GM18498 (cell line): ENCODE results near the gene TMIGD1.
"Not testable (repeated sequence)": the region's sequence is repeated elsewhere in the genome, so short reads cannot be mapped to it uniquely, and the experiment has no call there.

Experiments used
- ATAC-seq: cut with Tn5 transposase; IDR thresholded peaks from one replicate; pipeline ENCODE4 v1.9.1; 2021; ENCODE audit warnings: mild to moderate bottlenecking, moderate library complexity; ENCODE audit not compliant: unreplicated experiment

Gene TMIGD1

GRCh38 chr17:30358055-30358760, 24.4 kb upstream of the TMIGD1 start:
- ATAC-seq, result no peak

DNA sequence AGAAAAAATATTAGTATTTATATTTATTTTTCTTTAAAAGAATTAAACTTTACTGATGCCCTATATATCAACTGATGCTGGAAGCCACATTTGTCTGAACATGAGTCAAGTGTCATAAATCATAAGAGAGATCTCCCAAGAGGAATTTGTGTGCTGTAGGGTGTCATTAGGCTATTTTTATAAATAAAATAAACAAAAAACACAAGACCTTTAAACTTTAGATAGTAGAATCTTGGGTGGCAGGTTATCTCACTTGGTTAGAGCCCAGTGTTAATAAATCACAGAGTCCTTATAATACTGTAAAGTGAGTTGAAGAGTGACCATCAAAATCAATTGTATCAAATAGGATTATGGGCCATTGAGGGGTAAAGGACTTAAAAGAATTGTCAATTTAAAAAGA, 23.6 kb upstream of the TMIGD1 start:
- no peak for ATAC-seq

- no peak for ATAC-seq
Observed at GRCh38 chr17:30354701-30355100, 20.8 kb upstream of the TMIGD1 start.

- no peak for ATAC-seq
Observed at GRCh38 chr17:30352240-30352814, 18.5 kb upstream of the TMIGD1 start.

GRCh38 chr17:30351735-30352134, 17.9 kb upstream of the TMIGD1 start:
- no peak for ATAC-seq

- not testable (repeated sequence) for ATAC-seq
Observed at GRCh38 chr17:30351263-30351662, 17.4 kb upstream of the TMIGD1 start.

DNA sequence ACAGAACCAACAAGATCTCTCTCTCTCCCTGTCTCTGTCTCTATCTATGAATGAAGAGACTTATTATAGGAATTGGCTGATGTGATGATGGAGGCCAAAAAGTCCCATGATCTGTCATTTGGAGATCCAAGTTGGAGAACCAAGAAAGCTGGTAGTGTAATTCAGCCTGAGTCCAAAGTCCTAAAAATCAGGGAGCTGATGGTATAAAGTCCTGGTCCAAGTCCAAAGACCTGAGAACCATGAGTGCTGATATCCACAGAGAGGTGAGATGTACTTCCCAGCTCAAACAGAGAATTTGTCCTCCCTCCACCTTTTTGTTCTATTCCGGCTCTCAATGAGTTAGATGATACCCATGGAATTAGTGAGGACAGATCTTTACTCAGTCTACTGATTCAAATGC, 15.4 kb upstream of the TMIGD1 start:
- no peak for ATAC-seq

DNA sequence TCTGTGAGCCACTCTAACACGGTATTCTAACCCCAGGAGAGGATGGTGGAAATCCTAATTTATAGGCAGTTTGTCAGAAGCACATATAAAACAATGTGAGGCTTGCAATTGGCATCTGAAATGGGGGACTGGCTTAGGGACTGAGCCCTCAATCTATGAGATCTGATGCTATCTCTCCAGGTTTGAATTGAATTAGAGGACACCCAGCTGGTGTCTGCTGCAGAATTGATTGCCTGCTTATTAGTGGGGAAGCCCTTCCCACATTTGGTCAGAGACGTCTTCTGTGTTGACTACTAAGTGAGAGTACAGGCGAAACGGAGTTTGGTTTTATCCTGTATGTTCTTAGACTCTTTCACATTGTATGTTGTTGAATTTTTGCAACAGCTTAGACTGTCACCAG, 13.6 kb upstream of the TMIGD1 start:
- no peak for ATAC-seq

GRCh38 chr17:30346221-30346795, 12.5 kb upstream of the TMIGD1 start:
- ATAC-seq, result no peak

DNA sequence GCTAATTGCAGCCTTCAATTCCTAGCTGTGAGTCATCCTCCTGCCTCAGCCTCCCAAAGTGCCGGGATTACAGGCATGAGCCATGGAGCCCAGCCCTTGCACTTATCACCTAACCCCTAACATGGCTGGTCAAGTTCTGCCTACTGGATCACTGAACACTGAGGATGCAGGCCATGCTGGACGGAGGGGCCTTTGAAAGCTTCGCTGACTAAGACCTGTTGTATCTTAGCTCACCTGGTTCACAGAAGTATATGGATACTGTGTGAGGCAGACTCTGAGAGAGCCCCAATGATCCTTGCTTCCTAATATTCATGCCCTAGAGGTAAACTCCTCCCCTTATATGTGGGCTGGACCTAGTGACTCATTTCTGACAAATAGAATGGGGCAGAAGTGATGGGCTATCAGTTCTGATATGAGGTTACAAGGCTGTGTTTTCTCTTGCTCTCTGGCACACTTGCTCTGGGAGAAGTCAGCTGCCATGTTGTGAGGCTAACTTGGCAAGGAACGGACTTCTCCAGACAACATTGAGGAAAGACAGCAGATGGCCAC, 11.7 kb upstream of the TMIGD1 start:
- ATAC-seq, result no peak

DNA sequence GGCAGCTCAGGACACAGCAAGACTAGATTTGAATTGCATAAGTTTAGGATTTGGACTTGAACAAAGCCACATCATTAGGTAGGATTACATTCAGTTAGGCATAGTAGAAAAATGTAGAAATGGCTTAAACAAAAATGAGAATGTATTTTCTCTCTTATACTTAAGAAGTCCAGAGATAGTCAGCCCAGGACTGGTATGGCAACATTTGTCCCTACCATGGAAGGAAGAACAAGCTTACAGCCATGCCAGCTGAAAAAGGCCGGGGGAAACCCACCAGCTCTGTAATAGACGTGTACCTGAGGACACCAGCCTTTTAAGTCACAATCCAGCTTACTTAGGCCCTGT, 11.2 kb upstream of the TMIGD1 start:
- ATAC-seq, result no peak

DNA sequence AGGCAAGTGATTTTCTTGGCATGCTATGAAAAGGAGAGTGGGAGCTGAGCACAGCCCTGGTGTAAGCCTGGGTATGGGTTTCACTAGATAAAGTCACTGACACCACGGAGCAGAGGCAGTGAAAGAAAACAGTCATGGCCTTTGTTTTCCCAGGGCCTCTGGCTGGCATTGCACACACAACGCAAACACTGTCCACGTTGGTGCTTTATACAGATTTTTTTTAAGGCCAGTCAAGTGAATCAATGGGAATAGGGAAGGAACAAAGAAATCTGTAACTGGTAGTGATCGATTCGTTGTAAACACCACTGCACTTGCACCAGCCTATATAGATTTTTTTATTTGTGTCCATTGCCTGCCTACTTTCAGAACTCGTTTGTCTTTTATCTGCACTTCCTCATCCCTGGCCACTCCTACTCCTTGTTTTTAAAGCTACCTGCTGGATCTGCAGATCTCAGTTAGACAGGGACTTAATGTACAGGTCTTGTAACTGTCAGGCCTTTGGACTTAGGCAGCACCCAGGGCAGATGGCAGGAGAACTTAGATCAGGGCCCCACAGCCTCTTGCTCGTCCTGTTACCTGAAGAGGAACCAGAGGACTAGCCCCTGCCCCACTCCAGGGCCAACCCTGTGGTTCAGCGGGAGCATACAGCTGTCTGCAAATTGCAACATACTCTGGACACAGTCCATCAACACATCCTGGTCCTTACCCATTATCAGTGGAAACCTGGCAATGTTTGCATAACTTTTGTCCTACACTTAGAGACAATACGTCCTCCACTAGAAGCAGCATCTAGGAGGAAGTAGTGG, 10.6 kb upstream of the TMIGD1 start:
- no peak for ATAC-seq

- ATAC-seq, result no peak
Observed at GRCh38 chr17:30343796-30344195, 9.9 kb upstream of the TMIGD1 start.

- ATAC-seq, result not testable (repeated sequence)
Observed at GRCh38 chr17:30343244-30343643, 9.4 kb upstream of the TMIGD1 start.

DNA sequence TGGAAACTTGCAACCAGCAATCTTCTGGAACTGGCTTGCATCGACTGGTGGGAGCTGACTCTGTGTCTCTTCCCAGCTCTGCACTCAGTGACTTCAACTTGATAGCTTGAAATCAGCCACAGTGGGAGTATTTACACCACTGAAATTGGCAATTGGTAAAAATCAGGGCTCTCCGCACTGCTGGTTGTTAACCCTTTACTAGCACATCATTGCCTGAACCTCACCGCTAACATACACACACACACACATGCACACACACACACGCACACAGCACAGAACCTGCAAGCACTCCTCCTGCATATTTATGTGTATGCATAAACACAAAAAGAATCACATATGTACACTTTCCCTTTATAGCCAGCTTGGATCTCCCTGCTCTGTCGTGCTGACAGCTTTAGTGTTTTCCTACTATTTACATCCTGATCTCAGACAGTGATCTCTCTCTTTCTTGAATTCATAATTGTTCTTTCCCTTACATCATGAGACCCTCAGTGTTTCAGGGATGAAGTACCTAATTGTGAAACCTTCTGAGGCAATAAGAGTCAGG, 7.9 kb upstream of the TMIGD1 start:
- no peak for ATAC-seq

DNA sequence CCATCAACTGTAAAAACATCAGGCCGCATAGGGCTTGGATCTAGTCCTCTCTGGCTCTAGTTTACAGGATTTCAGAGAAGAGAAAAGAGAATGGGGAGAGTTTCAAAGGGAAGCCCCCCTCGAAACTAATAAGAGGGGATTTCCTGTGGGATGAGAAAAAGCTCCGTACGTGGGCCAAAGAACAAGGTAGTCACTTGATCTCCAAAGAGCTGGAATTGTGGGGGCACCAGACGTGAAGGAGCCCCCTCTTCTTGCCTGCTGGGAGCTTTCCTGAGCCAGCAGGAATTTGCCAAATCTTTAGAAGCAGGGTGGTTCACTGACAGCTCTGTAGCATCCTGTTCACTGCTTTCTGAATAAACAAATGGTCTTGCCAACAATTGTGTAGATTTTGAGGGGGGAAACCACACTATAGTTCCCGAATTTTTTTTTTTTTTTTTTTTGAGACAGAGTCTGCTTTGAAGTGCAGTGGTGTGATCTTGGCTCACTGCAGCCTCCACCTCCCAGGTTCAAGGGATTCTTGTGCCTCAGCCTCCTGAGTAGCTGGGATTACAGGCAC, 7.0 kb upstream of the TMIGD1 start:
- ATAC-seq, result no peak

DNA sequence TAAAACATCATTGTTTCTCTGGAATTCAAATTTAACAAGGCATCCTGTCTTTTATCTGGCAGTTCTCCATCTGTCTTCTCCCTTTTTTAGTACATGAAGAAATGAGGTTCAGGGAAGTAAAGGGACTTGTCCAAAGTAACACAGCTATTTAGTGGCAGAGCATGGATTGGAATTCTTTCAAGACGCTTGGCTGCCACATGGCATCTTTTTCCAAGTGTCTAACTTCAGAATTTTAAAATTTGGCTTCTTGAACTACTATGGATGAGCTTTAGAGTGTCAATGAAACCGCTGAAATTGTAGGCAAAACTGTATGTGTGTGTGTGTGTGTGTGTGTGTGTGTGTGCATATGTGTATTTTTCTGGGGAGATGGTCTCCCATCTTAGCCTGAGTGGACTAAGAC, 5.2 kb upstream of the TMIGD1 start:
- no peak for ATAC-seq

- ATAC-seq, result no peak
Observed at GRCh38 chr17:30337393-30337999, 3.6 kb upstream of the TMIGD1 start.

DNA sequence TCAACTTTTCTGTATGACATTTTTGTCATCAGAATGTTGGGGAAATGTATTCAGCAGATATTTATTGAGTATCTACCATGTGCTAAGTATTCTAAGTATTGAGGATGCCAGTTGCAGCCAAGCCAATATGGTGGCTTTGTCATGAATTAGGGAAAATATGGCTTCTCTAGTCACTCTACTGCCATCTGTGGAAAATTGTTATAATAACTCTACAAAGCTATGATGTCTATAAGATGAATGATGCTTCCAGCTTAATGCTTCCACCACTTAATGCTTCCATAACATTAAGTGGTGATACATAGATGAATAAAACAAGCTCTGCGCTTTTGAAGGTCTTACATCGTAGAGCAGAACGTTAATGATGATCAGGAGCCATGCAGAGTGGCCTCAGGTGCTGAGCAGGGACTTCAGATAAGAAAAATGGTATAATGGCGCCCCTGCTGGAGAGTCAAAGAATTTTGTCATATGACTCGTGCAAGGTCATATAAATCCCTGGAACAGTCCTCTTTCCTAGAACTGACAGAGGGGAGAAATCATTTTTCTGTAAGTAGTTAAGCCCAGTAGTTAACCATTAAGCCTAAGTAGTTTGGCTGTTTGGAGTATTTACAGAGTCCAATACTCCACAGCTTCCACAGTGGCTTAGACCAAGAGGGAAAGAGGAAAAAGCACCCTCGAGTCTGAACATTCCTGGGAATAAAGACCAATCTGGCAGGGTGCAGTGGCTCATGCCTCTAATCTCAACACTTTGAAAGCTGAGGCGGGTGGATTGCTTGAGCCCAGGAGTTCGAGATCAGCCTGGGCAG, 2.7 kb upstream of the TMIGD1 start:
- ATAC-seq, result no peak

- no peak for ATAC-seq
Observed at GRCh38 chr17:30334421-30334820, 564 bp upstream of the TMIGD1 start.
